ENCODE results near the gene VWC2.
"Not testable (repeated sequence)": the region's sequence is repeated elsewhere in the genome, so short reads cannot be mapped to it uniquely, and the experiment has no call there.

VWC2 gene

DNA sequence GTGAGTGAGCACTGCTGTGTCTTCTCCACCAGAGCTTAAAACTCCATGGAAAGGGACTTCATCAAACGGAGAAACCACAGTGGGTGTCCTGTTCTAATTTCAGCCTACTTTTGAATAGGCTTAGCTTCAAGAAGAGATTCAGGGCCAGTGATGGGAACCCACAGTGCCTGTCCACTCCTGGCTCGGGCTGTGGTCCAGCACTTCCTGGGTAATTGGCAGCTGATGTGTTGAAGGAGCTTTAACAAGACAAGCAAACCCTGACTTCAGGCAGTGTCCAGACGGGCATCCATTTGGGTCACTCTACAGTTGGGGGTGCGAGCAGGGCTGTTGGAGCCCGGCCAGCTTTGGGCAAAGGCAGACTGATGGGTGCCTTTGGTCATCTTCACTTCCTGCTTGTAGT lies 14.5 kb downstream of the VWC2 start:
- no peak for DNase-seq

DNA sequence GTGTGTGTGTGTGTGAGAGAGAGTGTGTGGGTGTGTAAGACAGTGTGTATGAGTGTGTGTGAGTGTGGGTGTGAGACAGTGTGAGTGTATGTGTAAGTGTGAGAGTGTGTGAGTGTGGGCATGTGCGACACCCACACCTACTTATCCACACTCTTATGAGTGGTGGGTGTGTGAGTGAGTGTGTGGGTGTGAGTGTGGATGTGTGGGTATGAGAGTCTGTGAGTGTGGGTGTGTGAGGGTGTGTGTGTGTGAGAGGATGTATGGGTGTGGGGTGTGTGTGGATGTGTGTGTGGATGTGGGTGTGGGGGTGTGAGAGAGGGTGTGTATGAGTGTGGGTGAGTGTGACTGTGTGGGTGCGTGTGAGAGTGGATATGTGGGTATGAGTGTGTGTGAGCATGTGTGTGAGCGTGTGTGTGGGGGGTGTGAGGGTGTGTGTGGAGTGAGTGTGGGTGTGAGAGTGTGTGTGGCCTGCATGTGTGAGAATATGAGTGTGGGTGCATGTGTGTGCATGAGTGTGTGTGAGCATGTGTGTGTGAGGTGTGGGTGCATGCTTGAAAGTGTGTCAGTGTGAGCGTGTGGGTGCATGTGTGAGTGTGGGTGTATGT lies 15.1 kb downstream of the VWC2 start:
- no peak for DNase-seq

DNA sequence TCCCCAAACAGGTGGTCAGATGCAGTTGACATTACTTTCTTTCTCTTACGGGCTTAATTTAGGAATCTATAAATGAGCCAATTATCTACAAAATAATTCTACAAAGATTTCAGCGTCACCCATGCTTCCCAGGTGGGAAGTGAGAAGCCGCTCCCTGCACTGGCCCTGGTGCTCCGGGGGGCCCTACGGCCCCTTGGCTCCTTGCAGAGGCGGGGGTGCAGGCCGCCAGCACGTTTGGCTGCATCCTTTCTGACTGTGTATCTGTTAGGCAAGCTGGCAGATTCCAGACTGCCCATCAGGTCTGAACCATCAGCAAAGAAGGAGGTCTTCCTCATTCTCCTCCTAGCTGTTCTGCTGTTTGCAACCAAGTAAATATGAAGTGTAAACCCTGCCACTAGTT lies 16.3 kb downstream of the VWC2 start:
- no peak for DNase-seq

DNA sequence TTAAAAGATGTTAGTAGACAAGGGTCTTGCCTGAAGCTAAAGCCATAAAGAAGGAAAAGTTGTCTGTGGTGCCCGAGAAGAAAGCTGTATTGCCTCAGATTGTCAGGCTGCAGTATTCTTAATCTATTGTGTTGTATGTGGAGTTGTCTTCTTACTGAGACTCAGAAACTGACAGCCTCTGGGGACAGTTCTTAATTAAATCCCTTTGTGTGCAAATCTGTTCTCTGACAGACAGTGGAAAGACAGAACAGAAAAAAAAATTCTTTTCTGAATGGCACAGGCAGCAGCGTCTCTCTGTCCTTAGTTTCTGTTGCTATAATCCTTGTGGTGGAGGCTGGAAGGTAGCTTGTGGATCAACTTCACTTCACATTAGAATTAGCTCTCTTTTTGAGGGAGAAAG lies 16.8 kb downstream of the VWC2 start:
- DNase-seq, result no peak

DNA sequence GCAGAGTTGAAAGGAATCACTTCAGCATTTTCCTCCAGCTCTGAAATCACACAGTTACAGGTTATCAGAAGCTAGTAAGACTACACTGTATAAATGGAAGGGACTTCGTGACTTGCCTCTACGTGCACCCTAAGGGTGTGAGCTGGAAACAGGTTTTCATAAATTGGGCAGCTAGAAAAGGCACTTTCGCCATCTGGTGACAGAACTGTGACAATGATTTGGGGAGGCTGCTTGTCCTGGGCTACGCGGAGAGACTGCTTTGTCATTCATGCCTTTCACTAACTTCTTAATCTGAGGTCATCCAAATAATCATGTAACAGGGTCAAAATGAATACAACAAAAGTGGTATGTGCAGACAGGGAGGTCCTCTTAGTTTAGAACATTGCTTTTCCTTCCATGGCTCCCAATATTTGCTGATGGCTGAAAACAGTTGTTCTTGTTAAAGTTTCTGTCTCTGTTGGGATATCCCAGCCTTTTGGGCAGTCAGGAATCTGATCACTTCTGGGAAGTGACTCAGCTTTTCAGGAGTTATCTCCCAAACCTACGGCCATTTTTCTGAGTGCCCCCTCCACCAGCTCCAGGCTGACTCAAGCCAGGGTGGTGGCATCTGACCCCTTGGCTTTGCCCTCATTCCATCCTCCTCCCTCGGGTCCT lies 17.8 kb downstream of the VWC2 start:
- no peak for DNase-seq

DNA sequence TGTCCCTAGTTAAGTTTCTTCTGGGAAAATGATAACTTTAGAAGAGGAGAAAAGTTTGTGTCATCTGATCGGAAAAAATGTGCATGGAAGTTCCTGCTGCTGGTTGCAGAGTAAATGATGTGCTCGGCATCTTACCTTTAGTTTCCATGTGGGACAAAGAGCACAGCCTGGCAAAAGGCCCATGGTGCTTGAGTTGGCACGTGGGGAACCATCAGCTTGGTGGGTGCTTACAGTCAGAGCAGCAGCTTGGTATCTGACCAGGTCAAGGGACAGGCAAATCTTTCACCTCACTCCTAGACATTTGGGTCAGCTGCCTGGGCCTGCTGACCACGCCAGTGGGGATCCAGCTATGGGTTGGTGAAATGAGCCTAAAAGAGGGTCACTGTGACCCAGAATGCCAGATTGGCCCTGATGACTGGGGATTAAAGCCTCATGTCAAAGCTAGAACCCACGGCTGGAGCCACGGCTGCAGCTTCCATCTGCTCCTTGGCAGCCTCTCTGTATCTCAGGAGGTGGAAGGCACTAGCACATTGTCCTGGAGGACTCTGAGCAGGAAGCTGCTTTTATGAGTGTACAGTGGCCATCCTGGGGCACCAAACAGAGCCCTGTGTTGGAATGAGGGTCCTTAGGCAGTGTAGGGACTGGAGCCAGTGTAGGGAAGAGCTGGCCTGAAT lies 24.7 kb downstream of the VWC2 start:
- DNase-seq, result no peak

DNA sequence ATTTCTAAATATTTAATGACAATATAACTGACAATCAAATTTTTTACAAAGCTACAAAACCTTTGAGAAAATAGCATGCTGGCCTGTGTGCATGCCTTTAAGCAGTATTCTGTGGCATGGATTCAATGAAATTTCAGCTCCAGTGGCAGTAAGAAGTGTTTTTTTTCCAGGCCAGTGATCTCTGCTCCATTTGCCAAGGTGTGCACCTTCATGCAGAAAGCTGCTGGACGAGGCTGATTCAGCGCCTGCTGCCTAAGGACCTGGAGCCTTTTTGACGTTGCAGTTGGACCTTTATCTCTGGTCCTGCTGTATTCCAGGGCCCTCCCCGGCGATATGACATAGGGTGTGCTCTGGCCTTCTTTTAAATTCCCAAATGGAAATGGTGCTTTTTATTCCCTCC lies 26.6 kb downstream of the VWC2 start:
- no peak for DNase-seq

DNA sequence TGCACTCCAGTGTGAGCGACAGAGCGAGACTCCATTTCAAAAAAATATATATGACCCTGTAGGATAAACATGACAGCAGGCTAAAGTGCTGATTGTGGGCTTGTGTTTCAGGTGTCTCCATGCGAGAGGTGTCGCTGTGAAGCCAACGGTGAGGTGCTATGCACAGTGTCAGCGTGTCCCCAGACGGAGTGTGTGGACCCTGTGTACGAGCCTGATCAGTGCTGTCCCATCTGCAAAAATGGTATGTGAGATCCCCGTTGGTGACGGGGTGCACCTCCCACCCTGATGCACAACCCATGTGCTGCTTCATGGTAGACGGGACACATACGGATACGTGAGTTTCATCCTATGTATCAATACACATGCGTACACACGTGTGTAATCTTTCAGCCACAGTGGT lies 29.2 kb downstream of the VWC2 start:
- no peak for DNase-seq

DNA sequence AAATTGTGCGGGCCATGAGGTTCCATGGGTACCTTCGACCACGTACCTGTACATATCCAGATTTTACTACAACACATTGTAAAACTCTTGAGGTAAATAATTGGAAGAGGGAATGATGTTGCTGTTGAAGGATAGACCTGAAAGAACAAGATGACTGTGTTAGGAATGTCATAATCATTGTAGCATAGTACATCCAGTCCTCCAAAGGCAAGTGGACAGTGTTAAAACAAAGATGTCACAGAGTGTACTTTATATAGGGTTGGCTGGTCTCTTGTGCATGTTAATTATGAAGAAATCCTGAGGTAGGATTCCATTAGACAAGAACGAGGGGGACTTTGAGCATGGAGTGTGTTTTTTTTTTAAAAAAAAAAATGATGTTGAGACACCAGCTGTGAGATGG lies 30.4 kb downstream of the VWC2 start:
- no peak for DNase-seq

DNA sequence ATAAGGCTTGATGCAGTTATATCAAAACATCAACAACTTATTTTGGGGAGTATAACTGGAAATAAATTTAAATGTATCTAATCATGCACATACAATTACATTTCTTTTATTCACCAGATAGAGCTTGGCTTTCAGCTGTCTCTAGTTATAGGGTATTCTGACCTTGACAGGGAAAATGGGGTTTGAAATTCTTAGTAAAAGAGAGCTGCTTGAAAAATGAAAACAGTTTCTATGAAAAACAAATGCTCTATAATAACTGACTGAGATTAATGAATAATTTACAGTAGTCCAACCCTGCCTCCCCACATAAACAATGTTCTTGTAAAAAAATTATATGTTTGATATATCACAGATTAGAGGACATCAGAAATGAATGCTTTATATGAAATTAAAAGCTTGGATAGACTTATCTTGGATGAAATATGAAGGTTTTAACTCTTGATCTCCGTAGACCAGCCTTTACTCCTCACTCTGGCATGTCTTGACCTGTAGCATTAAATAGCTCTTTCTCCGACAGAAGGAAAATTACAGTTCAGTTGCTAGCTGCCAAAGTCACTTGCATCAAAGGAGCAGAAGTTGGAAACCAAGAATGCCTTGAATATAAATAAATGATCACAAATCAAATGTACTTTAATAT lies 32.1 kb downstream of the VWC2 start:
- no peak for DNase-seq

DNA sequence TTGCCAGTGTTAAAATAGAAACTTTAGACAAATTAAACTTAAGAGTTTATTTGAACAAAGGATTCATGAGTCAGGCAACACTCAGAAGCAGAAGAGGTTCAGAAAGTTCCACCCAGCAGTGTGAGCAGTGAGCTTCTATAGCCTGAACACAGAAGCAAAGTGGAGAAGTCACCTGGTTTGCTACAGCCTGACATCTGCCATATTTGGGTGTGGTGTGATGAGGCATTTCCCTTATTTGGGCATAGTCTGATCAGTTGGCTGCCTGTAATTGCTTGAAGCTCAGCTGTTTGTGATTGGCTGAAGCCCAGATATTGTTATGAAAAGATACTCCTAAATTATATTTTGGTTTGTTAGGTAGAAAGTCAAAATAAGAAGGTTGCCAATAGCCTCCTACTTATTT lies 39.1 kb downstream of the VWC2 start:
- no peak for DNase-seq

DNA sequence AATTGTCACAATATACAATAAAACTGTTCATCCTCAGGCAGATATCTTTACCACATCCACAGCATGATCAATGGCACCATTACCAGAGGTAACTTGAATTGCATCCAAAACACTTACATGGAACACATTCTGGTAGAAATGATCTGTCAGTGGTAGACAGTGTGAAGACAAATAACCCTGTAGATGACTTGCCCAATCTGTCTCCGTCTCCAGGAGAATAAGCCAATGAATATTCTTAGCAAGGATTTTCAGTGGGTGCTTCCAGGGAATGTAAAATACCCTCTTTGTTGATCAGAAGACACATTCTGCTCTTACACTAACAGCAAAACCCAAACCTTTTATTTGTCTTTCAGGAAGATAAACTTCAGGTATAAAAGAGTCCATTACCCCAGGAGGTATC lies 43.8 kb downstream of the VWC2 start:
- DNase-seq, result no peak

DNA sequence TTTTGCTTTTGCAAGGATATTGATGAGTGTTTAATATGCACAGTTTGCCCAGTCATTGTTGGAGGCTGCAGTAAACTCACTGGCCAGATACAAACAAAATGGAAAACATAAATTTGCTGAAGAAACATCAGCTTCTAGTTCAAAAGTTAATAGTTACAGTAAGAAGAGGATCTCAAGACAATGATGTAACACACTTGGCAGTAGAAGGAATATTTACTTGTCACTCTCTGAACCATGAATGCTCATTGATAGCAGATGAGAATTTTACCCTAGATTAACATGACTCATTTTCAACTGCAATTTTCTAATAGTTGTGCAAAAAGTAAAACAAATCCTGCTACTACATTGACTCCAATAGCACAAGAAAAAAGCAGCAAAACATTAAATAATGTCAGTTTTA lies 47.7 kb downstream of the VWC2 start:
- no peak for DNase-seq

DNA sequence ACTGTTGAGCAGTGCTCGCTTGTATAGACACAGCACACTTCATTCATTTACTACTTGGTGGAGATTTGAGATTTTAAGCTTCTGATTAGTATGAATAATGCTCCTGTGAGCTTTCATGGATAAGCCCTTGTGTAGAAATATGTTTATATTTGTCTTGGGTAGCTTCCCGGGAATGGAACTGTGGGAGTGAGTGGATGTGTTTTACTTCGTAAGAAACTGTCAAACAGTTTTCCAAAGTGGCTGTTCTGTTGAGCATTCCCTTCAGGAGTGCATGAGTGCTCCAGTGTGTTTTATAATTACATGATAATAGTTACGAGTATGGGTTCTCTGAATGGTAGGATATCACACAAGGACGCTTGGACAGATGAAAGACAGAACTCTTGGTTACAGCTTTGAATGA lies 49.4 kb downstream of the VWC2 start:
- no peak for DNase-seq

DNA sequence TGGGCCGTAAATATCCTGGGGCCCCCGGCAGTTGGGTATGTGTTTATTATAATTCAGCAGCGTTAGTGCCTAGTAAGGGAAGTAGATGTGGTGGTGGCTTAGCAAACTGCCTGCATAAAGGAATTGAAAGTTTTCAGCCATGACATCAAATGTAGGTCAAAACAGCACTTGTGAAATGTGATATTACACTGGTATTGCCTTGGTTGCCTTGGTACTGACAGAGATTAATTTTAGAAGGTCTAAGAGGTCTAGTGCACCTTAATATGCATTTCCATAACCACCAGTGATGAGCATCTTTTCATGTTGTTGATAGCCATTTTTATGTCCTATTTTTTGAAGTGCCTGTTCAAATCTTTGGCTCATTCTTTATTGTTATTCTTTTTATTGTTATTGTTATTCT lies 50.1 kb downstream of the VWC2 start:
- no peak for DNase-seq

DNA sequence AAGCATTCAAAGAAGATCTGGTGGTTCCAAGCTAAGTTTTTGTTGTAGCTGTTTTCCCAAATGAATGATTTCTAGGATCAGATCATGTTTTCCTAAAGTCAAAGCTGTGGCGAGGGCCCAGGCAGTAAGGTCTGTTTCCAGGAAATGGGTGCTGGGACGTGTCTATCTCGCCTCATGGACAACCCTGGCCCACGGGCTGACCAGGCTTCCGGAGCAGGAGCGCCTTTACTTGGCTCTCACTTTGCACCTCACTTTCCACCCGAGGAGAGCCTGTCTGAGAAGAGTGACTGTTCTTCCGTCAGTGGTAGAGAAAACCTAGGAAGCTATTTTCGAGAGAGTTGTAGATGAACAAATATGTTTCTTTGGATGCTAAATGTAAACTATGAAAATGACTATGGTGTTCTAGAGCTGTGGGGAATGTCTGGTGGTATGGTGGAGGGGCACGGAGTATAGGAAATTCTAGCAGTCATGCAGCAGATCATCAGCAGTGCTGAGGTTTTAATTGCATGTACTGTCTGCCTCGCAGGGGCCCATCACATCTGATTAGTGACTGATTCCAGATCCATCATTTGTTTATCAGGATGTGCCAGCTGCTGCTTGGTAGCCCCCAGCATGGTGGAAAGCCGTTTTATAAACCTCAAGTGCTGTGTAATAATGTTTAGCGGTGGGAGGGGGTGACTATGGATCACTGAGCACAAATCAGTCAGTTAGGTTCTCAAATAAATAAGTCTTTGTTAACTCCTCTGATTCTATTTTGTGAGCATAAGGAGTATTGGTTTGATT lies 66.6 kb downstream of the VWC2 start:
- no peak for DNase-seq

DNA sequence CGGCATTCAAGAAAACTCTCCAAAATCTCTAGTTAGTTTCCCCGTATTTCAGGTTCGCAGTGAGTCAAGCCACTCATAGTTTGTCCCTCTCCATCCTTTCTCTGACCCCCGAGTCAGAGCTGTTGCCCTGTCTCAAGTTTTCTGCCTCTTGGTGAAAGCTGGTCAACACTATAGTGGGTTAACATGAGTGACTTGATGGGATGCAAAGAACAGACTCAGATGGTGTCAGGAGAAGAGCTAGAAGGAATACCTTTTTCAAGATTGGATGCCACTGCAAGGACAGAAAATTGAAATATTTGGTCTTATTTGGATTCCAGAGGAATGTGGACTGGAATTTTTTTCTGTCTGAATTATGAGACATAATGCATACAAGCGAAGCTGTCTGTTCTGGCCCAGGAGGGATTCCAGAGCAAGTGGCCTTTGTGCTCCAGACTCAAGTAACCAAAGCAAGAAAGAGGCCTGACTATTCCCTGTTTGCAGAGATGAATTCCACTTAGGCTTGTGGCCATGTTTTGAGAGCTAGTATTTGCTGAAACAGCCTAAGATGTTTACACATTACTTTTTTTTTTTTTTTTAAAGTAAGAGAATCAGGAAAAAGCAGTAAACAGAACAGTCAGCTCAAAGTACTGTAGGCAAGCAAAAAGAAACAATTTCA lies 67.4 kb downstream of the VWC2 start:
- no peak for DNase-seq

DNA sequence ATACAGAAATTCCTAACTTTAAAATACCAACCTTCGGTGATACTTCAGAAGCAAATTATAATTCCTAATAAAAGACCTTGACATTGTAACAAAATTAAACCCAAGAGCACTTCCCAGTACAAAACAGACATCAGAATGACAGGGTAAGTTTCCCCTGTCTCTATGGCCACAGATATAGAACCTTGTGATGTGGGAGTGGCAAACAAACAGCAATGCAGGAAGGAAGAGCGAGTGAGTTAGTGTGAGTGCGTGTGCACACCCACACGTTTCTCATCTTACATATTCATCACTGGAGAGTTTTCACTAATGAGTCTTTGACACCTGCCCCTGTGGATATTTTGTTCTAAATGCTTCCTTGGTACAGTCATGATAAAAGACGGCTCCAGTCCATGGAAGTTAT lies 72.2 kb downstream of the VWC2 start:
- DNase-seq, result no peak

DNA sequence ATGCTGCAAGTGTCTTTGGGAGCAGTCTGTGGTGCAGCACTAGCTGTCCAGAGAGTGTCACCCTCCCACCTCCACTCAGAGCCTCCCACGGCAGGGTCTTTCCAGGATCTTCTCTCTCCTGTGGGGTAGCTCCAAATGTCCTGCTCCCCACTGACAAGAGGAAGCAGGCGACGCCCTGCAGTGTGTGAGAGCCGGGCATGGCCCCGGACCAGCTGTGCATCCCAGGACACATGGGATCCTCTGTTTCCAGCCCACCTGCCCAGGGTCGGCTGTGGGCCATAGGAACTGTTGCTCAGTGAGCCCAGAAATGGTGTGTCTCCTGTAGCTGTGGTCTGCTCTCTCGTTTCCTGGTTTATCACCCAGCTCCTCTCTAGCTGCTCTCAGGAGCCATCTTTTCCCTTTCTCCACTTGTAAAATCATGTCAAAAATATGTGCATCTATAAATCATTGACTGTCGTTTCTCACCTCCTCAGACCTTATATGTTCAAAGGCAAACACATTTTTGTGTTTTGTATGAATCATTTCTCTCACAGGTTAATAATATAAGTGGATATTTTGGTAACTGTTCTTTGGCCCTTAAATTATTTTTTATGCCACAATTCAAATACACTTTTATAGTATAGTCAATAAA lies 74.9 kb downstream of the VWC2 start:
- no peak for DNase-seq

DNA sequence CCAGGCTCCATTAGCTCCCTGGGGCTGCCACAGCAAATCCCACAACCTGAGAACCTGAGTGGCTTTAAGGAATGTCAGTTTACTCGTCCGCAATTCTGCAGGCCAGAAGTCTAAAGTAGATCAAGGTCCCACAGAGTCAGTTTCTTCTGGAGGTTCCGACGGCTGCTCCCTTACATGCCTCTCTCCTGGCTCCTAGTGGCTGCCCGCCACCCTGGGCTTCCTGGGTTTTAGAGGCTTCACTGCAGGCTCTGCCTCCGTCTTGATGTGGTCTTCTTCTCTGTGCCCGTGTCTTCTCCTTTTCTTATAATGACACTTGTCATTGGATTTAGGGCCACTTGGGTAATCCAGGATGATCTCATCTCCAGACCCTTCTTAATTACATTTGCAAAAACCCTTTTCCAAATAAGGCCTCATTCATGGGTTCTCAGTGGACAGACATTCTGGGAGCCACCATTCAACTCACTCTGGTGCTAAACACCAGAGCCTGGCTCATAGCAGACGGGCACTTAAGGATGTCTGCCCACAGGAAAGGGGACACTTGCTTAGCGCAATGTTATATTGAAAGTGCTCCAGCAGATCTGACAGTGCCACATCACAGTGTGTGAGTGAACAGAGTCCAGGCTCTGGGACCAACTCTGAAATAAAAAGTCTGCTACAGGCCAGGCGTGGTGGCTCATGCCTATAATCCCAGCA lies 77.6 kb downstream of the VWC2 start:
- no peak for DNase-seq

DNA sequence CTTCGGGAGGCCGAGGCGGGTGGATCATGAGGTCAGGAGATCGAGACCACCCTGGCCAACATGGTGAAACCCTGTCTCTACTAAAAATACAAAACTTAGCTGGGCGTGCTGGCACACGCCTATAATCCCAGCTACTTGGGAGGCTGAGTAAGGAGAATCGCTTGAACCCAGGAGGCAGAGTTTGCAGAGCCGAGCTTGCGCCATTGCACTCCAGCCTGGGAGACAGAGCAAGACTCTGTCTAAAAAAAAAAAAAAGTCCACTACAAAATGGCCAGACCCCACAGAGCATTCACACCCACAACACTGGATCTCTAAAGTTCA lies 78.1 kb downstream of the VWC2 start:
- DNase-seq, result not testable (repeated sequence)
